Gastroesophageal sphincter (tissue), 3 donors: Measurements from ENCODE around the gene CCN5.

Experiments
- POLR2A ChIP-seq, 2 donors: fragments of 450-650 bp; IDR thresholded peaks; one replicate each; pipeline ENCODE4 v1.6.1; 2017; ENCODE audit warnings: antibody characterized with exemption in 2 of 2, mild to moderate bottlenecking in 2 of 2, moderate library complexity in 1 of 2
- TF ChIP-seq, protein P1 (sequence below), 4 experiments: fragments of 200-600 bp in 2 of 4; fragments of 450-650 bp in 2 of 4; sonication (generic) in 1 of 4; IDR thresholded peaks; one replicate each; pipeline ENCODE4 v1.5.1; 2017 to 2019; ENCODE audit warnings: antibody characterized with exemption in 4 of 4, mild to moderate bottlenecking in 2 of 4, moderate library complexity in 2 of 4

DNA sequence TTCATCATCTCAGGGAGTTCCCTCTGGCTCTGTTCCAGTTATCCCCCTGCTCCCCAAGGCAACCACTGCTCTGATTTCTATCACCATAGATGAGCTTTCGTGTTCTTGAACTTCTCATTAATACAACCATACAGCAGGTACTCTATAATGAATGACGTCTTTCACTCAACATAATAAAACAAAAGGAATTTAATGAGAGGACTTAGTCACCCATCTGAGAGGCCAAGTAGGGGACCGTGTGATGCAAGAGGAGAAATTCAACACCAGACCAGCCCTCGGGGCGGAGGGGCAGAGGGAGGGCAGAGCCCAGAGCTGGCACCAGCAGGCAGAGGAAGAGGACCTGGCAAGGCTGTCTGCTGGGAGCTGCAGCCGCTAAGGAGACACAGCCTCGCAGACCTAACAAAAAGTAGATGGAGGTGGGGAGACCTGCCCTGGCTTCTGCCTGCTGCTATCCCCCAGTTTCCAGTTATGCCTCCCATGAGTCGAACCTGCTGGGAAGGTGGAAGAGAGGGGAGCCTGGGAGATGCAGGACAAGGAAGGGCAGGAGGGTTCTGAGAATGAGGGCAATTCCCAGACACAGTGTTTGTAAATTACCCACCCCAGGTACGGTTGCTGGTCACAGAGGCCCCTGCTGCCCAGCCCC is 13.8 kb downstream of the CCN5 start:
- TF ChIP-seq POLR2A (IDR thresholded peaks at IDR 0.05), result no peak
- TF ChIP-seq, protein P1, sequence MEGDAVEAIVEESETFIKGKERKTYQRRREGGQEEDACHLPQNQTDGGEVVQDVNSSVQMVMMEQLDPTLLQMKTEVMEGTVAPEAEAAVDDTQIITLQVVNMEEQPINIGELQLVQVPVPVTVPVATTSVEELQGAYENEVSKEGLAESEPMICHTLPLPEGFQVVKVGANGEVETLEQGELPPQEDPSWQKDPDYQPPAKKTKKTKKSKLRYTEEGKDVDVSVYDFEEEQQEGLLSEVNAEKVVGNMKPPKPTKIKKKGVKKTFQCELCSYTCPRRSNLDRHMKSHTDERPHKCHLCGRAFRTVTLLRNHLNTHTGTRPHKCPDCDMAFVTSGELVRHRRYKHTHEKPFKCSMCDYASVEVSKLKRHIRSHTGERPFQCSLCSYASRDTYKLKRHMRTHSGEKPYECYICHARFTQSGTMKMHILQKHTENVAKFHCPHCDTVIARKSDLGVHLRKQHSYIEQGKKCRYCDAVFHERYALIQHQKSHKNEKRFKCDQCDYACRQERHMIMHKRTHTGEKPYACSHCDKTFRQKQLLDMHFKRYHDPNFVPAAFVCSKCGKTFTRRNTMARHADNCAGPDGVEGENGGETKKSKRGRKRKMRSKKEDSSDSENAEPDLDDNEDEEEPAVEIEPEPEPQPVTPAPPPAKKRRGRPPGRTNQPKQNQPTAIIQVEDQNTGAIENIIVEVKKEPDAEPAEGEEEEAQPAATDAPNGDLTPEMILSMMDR (IDR thresholded peaks at IDR 0.05), result no peak
